H1 (cell line): ENCODE measurements around the gene SERPINB12. TPM values are rescaled to one million over a fixed set of nuclear protein-coding genes. Genes with fewer than 3 reads are reported as not detected.

Source experiments
- CTCF ChIA-PET: fragments of 300-600 bp; sonication (Branson Sonifier 250); formaldehyde crosslinking; loops from one replicate; lab custom pipeline; 2021; ENCODE audit not compliant: partially characterized antibody; lab: Charles Lee
- POLR2A ChIA-PET: fragments of 300-600 bp; sonication (Branson Sonifier 250); formaldehyde crosslinking; loops from one replicate; lab custom pipeline; 2021; ENCODE audit warnings: inconsistent platforms; ENCODE audit not compliant: partially characterized antibody; lab: Charles Lee
- DNase-seq, 2 experiments: peaks; one replicate each; pipeline versions ENCODE4 v3.0.0 to v3.0.0-alpha.2; 2010 to 2022; ENCODE audit warnings: low spot score in 2 of 2, low read depth in 1 of 2, mixed read lengths in 1 of 2
- FAIRE-seq: peaks from 2 replicates; lab custom pipeline; 2011; peaks lifted over from hg19 to GRCh38; lab: Jason Lieb, UNC
- H2AFZ ChIP-seq: 2 replicates; pipeline ENCODE4 v1.8.1; 2012; ENCODE audit warnings: low read length, inconsistent platforms
- H2AK5ac ChIP-seq: 2 replicates; pipeline ENCODE4 v1.6.1; 2013; ENCODE audit warnings: low read depth, low read length
- H2BK120ac ChIP-seq: replicated peaks from 2 replicates; pipeline ENCODE3; 2013; ENCODE audit warnings: low read depth, low read length, inconsistent platforms
- H2BK12ac ChIP-seq: 2 replicates; pipeline ENCODE4 v1.6.1; 2013; ENCODE audit warnings: low read depth, low read length
- H2BK15ac ChIP-seq: 2 replicates; pipeline ENCODE4 v1.6.1; 2013; ENCODE audit warnings: low read length
- H2BK20ac ChIP-seq: 2 replicates; pipeline ENCODE4 v1.6.1; 2013; ENCODE audit warnings: low read length
- H2BK5ac ChIP-seq: 2 replicates; pipeline ENCODE4 v1.6.1; 2013; ENCODE audit warnings: low read depth, low read length
- H3K14ac ChIP-seq: 2 replicates; pipeline ENCODE4 v1.6.1; 2013; ENCODE audit warnings: inconsistent platforms; ENCODE audit not compliant: insufficient read length
- H3K18ac ChIP-seq: 2 replicates; pipeline ENCODE4 v1.6.1; 2013; ENCODE audit warnings: low read length; ENCODE audit errors: extremely low read depth
- H3K23ac ChIP-seq: 2 replicates; pipeline ENCODE4 v1.6.1; 2013; ENCODE audit warnings: inconsistent platforms; ENCODE audit not compliant: insufficient read length
- H3K23me2 ChIP-seq: 2 replicates; pipeline ENCODE4 v1.6.1; 2013; ENCODE audit warnings: low read depth, low read length
- H3K27ac ChIP-seq: 2 replicates; pipeline ENCODE4 v1.6.1; 2011; ENCODE audit warnings: low read depth, low read length, inconsistent platforms
- H3K27me3 ChIP-seq, 4 experiments: replicated peaks in 1 of 4; 1 replicate in 1 of 4; 2 replicates in 3 of 4; pipeline versions ENCODE4 v1.6.1 to v1.8.1; 2011 to 2013; ENCODE audit warnings: low read length in 3 of 4, mild to moderate bottlenecking in 3 of 4, inconsistent platforms in 2 of 4, mixed read lengths in 2 of 4, moderate library complexity in 1 of 4; ENCODE audit not compliant: control insufficient read depth in 3 of 4, insufficient read depth in 3 of 4; ENCODE audit errors: extremely low read depth in 1 of 4
- H3K36me3 ChIP-seq, 4 experiments: 2 replicates each; pipeline versions ENCODE4 v1.6.1 to v1.8.1; 2011 to 2013; ENCODE audit warnings: mild to moderate bottlenecking in 4 of 4, low read length in 3 of 4, moderate library complexity in 2 of 4, control low read depth in 1 of 4, inconsistent platforms in 1 of 4; ENCODE audit not compliant: insufficient read depth in 4 of 4, control insufficient read depth in 2 of 4
- H3K4ac ChIP-seq: replicated peaks from 2 replicates; pipeline ENCODE3; 2013; ENCODE audit warnings: low read length, low read depth, mixed read lengths, inconsistent platforms; ENCODE audit not compliant: insufficient read length
- H3K4me1 ChIP-seq, 4 experiments: replicated peaks in 1 of 4; 1 replicate in 1 of 4; 2 replicates in 3 of 4; pipeline versions ENCODE4 v1.6.1 to v1.8.1; 2011 to 2013; ENCODE audit warnings: low read length in 3 of 4, inconsistent platforms in 2 of 4, mixed read lengths in 1 of 4; ENCODE audit not compliant: insufficient read depth in 4 of 4, control insufficient read depth in 3 of 4
- H3K4me2 ChIP-seq, 2 experiments: 2 replicates each; pipeline versions ENCODE4 v1.6.1 to v1.8.1; 2011 to 2013; ENCODE audit warnings: low read depth in 2 of 2, low read length in 2 of 2, control low read depth in 1 of 2, inconsistent platforms in 1 of 2, mild to moderate bottlenecking in 1 of 2; ENCODE audit not compliant: insufficient read depth in 1 of 2
- H3K4me3 ChIP-seq, 4 experiments: fragments of 200-600, 300-600 bp in 1 of 4; sonication (generic), shearing (Covaris generic), sonication (Bioruptor Twin) in 1 of 4; 2 replicates each; pipeline versions ENCODE4 v1.5.1 to v1.8.1; 2011 to 2016; ENCODE audit warnings: low read length in 4 of 4, low read depth in 3 of 4, control low read depth in 2 of 4, inconsistent platforms in 2 of 4, mild to moderate bottlenecking in 2 of 4, mixed read lengths in 1 of 4, moderate library complexity in 1 of 4; ENCODE audit not compliant: insufficient read depth in 2 of 4; ENCODE audit errors: extremely low read depth in 1 of 4
- H3K56ac ChIP-seq: replicated peaks from 2 replicates; pipeline ENCODE3; 2013; ENCODE audit warnings: low read depth, mild to moderate bottlenecking, mixed read lengths, low read length, inconsistent platforms; ENCODE audit not compliant: insufficient read length
- H3K79me1 ChIP-seq: 2 replicates; pipeline ENCODE4 v1.6.1; 2013; ENCODE audit warnings: low read depth, low read length, control low read depth
- H3K79me2 ChIP-seq, 2 experiments: 2 replicates each; pipeline versions ENCODE4 v1.6.1 to v1.8.1; 2012 to 2013; ENCODE audit warnings: low read length in 2 of 2, mild to moderate bottlenecking in 2 of 2, inconsistent platforms in 1 of 2; ENCODE audit not compliant: insufficient read depth in 2 of 2, control insufficient read depth in 1 of 2
- H3K9ac ChIP-seq, 4 experiments: replicated peaks in 1 of 4; 1 replicate in 1 of 4; 2 replicates in 3 of 4; pipeline versions ENCODE4 v1.6.1 to v1.8.1; 2011 to 2013; ENCODE audit warnings: low read depth in 3 of 4, low read length in 3 of 4, control low read depth in 2 of 4, mild to moderate bottlenecking in 2 of 4, moderate library complexity in 2 of 4, inconsistent platforms in 1 of 4; ENCODE audit errors: extremely low read depth in 1 of 4
- H3K9me3 ChIP-seq, 2 experiments: 2 replicates each; pipeline versions ENCODE4 v1.6.1 to v1.8.1; 2012 to 2013; ENCODE audit warnings: mild to moderate bottlenecking in 2 of 2, moderate library complexity in 2 of 2, control low read depth in 1 of 2, inconsistent platforms in 1 of 2, low read depth in 1 of 2, low read length in 1 of 2, mixed read lengths in 1 of 2; ENCODE audit not compliant: insufficient read depth in 2 of 2
- H4K20me1 ChIP-seq, 2 experiments: replicated peaks in 1 of 2; 2 replicates each; pipeline versions ENCODE3 to v1.8.1; 2011 to 2013; ENCODE audit warnings: inconsistent platforms in 2 of 2, low read length in 2 of 2, mild to moderate bottlenecking in 1 of 2; ENCODE audit not compliant: insufficient read depth in 2 of 2, control insufficient read depth in 1 of 2
- H4K5ac ChIP-seq: 2 replicates; pipeline ENCODE4 v1.6.1; 2013; ENCODE audit warnings: low read length, low read depth, mixed read lengths, inconsistent platforms; ENCODE audit not compliant: insufficient read length
- H4K8ac ChIP-seq: 2 replicates; pipeline ENCODE4 v1.8.0; 2013; ENCODE audit warnings: mild to moderate bottlenecking, moderate library complexity, low read length, inconsistent platforms; ENCODE audit not compliant: insufficient read depth; ENCODE audit errors: extremely low read depth
- H4K91ac ChIP-seq: replicated peaks from 2 replicates; pipeline ENCODE3; 2013; ENCODE audit warnings: low read length, mixed read lengths, inconsistent platforms; ENCODE audit not compliant: insufficient read length
- BRCA1 ChIP-seq: IDR thresholded peaks from 2 replicates; pipeline ENCODE4 v1.6.1; 2012; ENCODE audit warnings: low read depth, low read length, improper control_type of control experiment
- CBX5 ChIP-seq: fragments of 300-800, 300-1000 bp; sonication (generic); IDR thresholded peaks from 2 replicates; pipeline ENCODE4 v1.7.1; 2016; ENCODE audit warnings: antibody characterized with exemption, low read length, low read depth
- CTBP2 ChIP-seq: IDR thresholded peaks from 2 replicates; pipeline ENCODE4 v1.7.0; 2011; ENCODE audit warnings: borderline replicate concordance, mild to moderate bottlenecking, moderate library complexity, mixed read lengths, low read length; ENCODE audit not compliant: insufficient read depth, insufficient read length
- EZH2 ChIP-seq: fragments of 200-600 bp; sonication (generic); IDR thresholded peaks from 2 replicates; pipeline ENCODE4 v1.7.1; 2012; ENCODE audit warnings: low read depth, mild to moderate bottlenecking, moderate library complexity, low read length, inconsistent platforms; ENCODE audit not compliant: severe bottlenecking
- POU5F1 ChIP-seq: IDR thresholded peaks from 2 replicates; pipeline ENCODE4 v1.6.1; 2011; ENCODE audit warnings: low read depth, mild to moderate bottlenecking, low read length, moderate library complexity
- TCF12 ChIP-seq: IDR thresholded peaks from 2 replicates; pipeline ENCODE4 v1.6.1; 2011; ENCODE audit warnings: low read depth, mild to moderate bottlenecking, low read length
- TEAD4 ChIP-seq: IDR thresholded peaks from 2 replicates; pipeline ENCODE4 v1.6.1; 2012; ENCODE audit warnings: low read depth, low read length, inconsistent platforms, mixed read lengths
- WGBS, 2 experiments: shearing (Covaris generic) in 1 of 2; methylation state at CpG; one replicate each; pipeline versions ENCODE4 v1.1.6 to v1.1.7; 2013 to 2015; ENCODE audit warnings: low lambda C conversion rate in 2 of 2, mixed read lengths in 2 of 2, inconsistent platforms in 1 of 2, low coverage in 1 of 2, missing lambda C conversion rate in 1 of 2; ENCODE audit not compliant: insufficient replicate concordance in 2 of 2, insufficient coverage in 1 of 2, insufficient read length in 1 of 2; ENCODE audit errors: extremely low coverage in 1 of 2, missing lambda C conversion rate in 1 of 2; 5-methylcytosine and 5-hydroxymethylcytosine counted together
- polyA plus RNA-seq, 7 experiments: library from polyadenylated mRNA; depleted of rRNA in 3 of 7; stranded (reverse) in 5 of 7; unstranded in 2 of 7; fragments of >200 nt in 5 of 7; fragments of 200-250 nt in 2 of 7; gene quantifications; 1 replicate in 5 of 7; 2 replicates in 1 of 7; 4 replicates in 1 of 7; pipeline versions ENCODE4 v1.2.1 to v1.2.3, GENCODE V29; 2011 to 2013; ENCODE audit warnings: missing spikeins in 2 of 7, mixed read lengths in 2 of 7
- total RNA-seq: library from RNA; stranded (reverse); fragmentation: NEBNext Ultra II Directional; extraction: Animal tissue kit (Norgen Biotek cat#: 25700); gene quantifications from 2 replicates; pipeline ENCODE4 v1.2.1, GENCODE V29; 2021
- TF ChIP-seq, protein P1 (sequence below): IDR thresholded peaks from 2 replicates; pipeline ENCODE4 v1.6.1; 2012; ENCODE audit warnings: inconsistent platforms

Gene SERPINB12
- total and polyA plus RNA-seq, 2 of the 8 experiments (the other 6 are each of a cell fraction or from before 2014, with no cell fraction given): not detected

DNA sequence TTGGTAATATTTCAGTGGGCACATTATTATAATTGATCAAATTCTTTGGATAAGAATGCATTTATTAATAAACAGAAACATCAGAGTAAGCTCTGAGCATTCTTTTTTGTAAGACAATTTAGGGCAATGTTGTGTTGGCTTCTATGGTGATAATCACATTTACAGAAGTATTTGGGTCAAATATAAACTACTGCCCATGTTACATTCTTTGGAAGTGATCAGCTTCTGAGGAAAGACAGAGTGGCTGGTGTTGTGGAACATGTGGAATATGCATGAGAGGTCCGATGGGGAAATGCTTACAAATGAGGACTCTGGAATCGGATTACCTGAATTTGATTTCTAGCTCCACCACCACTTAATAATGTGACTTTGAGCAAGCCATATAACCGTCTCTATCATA, 64.4 kb downstream of the SERPINB12 start:
- Histone ChIP-seq H3K18ac (no peak overlapping the region), H3K56ac (no peak overlapping the region), H3K79me2 (no peaks in the 10 kb centered on the region), H3K27ac (no peak overlapping the region), H2BK15ac (no peak overlapping the region), H3K14ac (no peak overlapping the region), H4K20me1 (no peaks in the 10 kb centered on the region), H3K27me3 (no peaks in the 10 kb centered on the region), H2BK12ac (no peak overlapping the region)
- TF ChIP-seq CTBP2: no peak
- TF ChIP-seq EZH2: no peak
- TF ChIP-seq TCF12: no peak
- TF ChIP-seq, protein P1, sequence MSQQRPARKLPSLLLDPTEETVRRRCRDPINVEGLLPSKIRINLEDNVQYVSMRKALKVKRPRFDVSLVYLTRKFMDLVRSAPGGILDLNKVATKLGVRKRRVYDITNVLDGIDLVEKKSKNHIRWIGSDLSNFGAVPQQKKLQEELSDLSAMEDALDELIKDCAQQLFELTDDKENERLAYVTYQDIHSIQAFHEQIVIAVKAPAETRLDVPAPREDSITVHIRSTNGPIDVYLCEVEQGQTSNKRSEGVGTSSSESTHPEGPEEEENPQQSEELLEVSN: no peak
- TF ChIP-seq TEAD4: no peak
- no peak for TF ChIP-seq CBX5
- no peak for TF ChIP-seq BRCA1
- TF ChIP-seq POU5F1: no peak
- TF ChIP-seq, all 59 proteins: peak for 0
- 81% methylated on average over 3 of the region's 3 CpGs; no CpG with 5 or more reads in 1 of the 2 experiments for WGBS, 2 experiments
- CTCF ChIA-PET: interaction anchor here (0.6 kb wide), 1 partner anchor 95 kb away, joined by 3 read pairs; no protein-coding TSS in a partner anchor
- no peak for DNase-seq
- no peak overlapping the region for H3K4me3 ChIP-seq
- H3K23me2 ChIP-seq: no peaks in the 10 kb centered on the region
- H3K4ac ChIP-seq: no peak overlapping the region
- H2AFZ ChIP-seq: no peak overlapping the region
- no peak overlapping the region for H2AK5ac ChIP-seq
- H3K79me1 ChIP-seq: no peaks in the 10 kb centered on the region
- no peak overlapping the region for H3K23ac ChIP-seq
- no peak overlapping the region for H4K91ac ChIP-seq
- POLR2A ChIA-PET: no interaction called here
- H4K8ac ChIP-seq: no peak overlapping the region
- FAIRE-seq: no peak
- no peak overlapping the region for H2BK5ac ChIP-seq
- H4K5ac ChIP-seq: no peak overlapping the region
- no peaks in the 10 kb centered on the region for H3K4me1 ChIP-seq
- no peak overlapping the region for H3K4me2 ChIP-seq
- H2BK20ac ChIP-seq: no peak overlapping the region
- H2BK120ac ChIP-seq: no peak overlapping the region
- no peaks in the 10 kb centered on the region for H3K36me3 ChIP-seq
- no peaks in the 10 kb centered on the region for H3K9me3 ChIP-seq
- no peak overlapping the region for H3K9ac ChIP-seq
